Endodermal cell (in vitro differentiated cells): Measurements from ENCODE around the gene PASK. TPM values are rescaled to one million over a fixed set of nuclear protein-coding genes. Genes with fewer than 3 reads are reported as not detected.

Experiments used
- DNase-seq: peaks from one replicate; pipeline ENCODE4 v3.0.0-alpha.2; 2017
- H3K27ac ChIP-seq: 2 replicates; pipeline ENCODE4 v1.5.1; 2013; ENCODE audit warnings: mild to moderate bottlenecking, low read depth, low read length, moderate library complexity
- H3K27me3 ChIP-seq: 2 replicates; pipeline ENCODE4 v1.6.1; 2013; ENCODE audit warnings: mild to moderate bottlenecking, low read length, moderate library complexity; ENCODE audit not compliant: insufficient read depth, control insufficient read depth, poor library complexity, severe bottlenecking
- H3K36me3 ChIP-seq: 2 replicates; pipeline ENCODE4 v1.7.0; 2013; ENCODE audit warnings: mild to moderate bottlenecking, low read length, moderate library complexity; ENCODE audit not compliant: control insufficient read depth, insufficient read depth
- H3K4me1 ChIP-seq: one replicate; pipeline ENCODE4 v1.7.0; 2013; ENCODE audit warnings: low read length; ENCODE audit not compliant: control insufficient read depth, insufficient read depth
- H3K4me3 ChIP-seq: 2 replicates; pipeline ENCODE4 v1.5.1; 2013; ENCODE audit warnings: mild to moderate bottlenecking, low read length, moderate library complexity
- H3K9ac ChIP-seq: 2 replicates; pipeline ENCODE4 v1.6.1; 2013; ENCODE audit warnings: mild to moderate bottlenecking, low read length, moderate library complexity; ENCODE audit not compliant: poor library complexity, severe bottlenecking; ENCODE audit errors: extremely low read depth
- H3K9me3 ChIP-seq: 2 replicates; pipeline ENCODE4 v1.6.1; 2013; ENCODE audit warnings: mild to moderate bottlenecking, low read length, moderate library complexity; ENCODE audit not compliant: control insufficient read depth
- H3K27ac Mint-ChIP-seq: 2 replicates; pipeline ENCODE4 v1.8.0; 2020; ENCODE audit warnings: mixed read lengths
- H3K27me3 Mint-ChIP-seq: 2 replicates; pipeline ENCODE4 v1.8.0; 2021; ENCODE audit warnings: mild to moderate bottlenecking, mixed read lengths; ENCODE audit not compliant: insufficient read depth
- H3K36me3 Mint-ChIP-seq: 2 replicates; pipeline ENCODE4 v1.8.0; 2020; ENCODE audit warnings: low read depth, mixed read lengths
- H3K4me1 Mint-ChIP-seq: 2 replicates; pipeline ENCODE4 v1.8.0; 2020; ENCODE audit warnings: mixed read lengths
- H3K4me3 Mint-ChIP-seq: 2 replicates; pipeline ENCODE4 v1.8.0; 2020; ENCODE audit warnings: mild to moderate bottlenecking, moderate library complexity, mixed read lengths
- H3K9me3 Mint-ChIP-seq: 2 replicates; pipeline ENCODE4 v1.8.0; 2020; ENCODE audit warnings: mild to moderate bottlenecking, mixed read lengths
- WGBS, 2 experiments: methylation state at CpG; one replicate each; pipeline versions ENCODE4 v1.1.5 to v1.1.7; 2013; ENCODE audit warnings: missing lambda C conversion rate in 2 of 2, mixed read lengths in 1 of 2; ENCODE audit not compliant: insufficient coverage in 1 of 2, insufficient read length in 1 of 2; 5-methylcytosine and 5-hydroxymethylcytosine counted together
- total RNA-seq, 2 donors: library from RNA; stranded (reverse); fragmentation: NEBNext Ultra II Directional in 1 of 2; extraction: Animal tissue kit (Norgen Biotek cat#: 25700) in 1 of 2; gene quantifications; 2 replicates in 1 of 2; 3 replicates in 1 of 2; pipeline ENCODE4 v1.2.1, GENCODE V29; 2021
- TF ChIP-seq, protein P1 (sequence below): fragments of 200-600 bp; sonication (generic); conservative IDR thresholded peaks from 2 replicates; pipeline ENCODE4 v1.5.0; 2021; ENCODE audit warnings: antibody characterized with exemption, mild to moderate bottlenecking

PASK gene
- total RNA-seq, 2 donors from 2014 or later, result 76.5 to 94.5 TPM

DNA sequence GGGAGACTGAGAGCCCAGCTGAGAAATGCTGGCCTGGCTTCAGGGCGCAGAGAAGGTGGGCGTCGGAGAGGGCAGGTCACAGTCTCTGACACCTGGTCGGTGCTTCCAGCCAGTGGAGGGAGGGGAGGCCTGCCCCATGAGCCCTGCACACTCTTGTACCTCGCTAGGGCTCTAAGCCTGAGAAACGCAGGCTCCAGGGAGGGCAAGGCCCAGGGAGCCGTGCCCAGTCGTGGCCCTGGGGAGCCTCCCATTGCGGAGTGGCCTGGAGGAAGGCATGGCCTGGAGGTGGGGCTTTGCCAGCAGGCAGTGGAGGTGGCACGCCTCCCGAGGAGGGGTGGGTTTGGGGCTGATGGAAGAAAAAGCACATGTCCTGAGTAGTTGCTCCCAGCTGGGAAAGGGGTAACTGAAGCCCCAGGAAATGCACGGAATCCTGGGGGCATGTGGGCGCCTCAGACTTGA is 86.2 kb downstream of the PASK start:
- Histone ChIP-seq H3K4me3 (no peak overlapping the region), H3K9ac (no peak overlapping the region), H3K27ac (no peak overlapping the region), H3K36me3 (no peaks in the 10 kb centered on the region), H3K9me3 (no peaks in the 10 kb centered on the region), H3K27me3 (no peaks in the 10 kb centered on the region), H3K4me1 (no peaks in the 10 kb centered on the region)
- TF ChIP-seq, protein P1, sequence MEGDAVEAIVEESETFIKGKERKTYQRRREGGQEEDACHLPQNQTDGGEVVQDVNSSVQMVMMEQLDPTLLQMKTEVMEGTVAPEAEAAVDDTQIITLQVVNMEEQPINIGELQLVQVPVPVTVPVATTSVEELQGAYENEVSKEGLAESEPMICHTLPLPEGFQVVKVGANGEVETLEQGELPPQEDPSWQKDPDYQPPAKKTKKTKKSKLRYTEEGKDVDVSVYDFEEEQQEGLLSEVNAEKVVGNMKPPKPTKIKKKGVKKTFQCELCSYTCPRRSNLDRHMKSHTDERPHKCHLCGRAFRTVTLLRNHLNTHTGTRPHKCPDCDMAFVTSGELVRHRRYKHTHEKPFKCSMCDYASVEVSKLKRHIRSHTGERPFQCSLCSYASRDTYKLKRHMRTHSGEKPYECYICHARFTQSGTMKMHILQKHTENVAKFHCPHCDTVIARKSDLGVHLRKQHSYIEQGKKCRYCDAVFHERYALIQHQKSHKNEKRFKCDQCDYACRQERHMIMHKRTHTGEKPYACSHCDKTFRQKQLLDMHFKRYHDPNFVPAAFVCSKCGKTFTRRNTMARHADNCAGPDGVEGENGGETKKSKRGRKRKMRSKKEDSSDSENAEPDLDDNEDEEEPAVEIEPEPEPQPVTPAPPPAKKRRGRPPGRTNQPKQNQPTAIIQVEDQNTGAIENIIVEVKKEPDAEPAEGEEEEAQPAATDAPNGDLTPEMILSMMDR, result no peak
- no peak overlapping the region for H3K4me3 Mint-ChIP-seq
- peak; percentile 45 for DNase-seq
- H3K27me3 Mint-ChIP-seq, result peaks cover 4% of the 10 kb centered on the region
- 80 to 81% methylated on average over 11 to 13 of the region's 13 CpGs for WGBS, 2 experiments
- H3K36me3 Mint-ChIP-seq, result no peaks in the 10 kb centered on the region
- H3K27ac Mint-ChIP-seq, result no peak overlapping the region
- H3K4me1 Mint-ChIP-seq, result no peaks in the 10 kb centered on the region
- H3K9me3 Mint-ChIP-seq, result no peaks in the 10 kb centered on the region

DNA sequence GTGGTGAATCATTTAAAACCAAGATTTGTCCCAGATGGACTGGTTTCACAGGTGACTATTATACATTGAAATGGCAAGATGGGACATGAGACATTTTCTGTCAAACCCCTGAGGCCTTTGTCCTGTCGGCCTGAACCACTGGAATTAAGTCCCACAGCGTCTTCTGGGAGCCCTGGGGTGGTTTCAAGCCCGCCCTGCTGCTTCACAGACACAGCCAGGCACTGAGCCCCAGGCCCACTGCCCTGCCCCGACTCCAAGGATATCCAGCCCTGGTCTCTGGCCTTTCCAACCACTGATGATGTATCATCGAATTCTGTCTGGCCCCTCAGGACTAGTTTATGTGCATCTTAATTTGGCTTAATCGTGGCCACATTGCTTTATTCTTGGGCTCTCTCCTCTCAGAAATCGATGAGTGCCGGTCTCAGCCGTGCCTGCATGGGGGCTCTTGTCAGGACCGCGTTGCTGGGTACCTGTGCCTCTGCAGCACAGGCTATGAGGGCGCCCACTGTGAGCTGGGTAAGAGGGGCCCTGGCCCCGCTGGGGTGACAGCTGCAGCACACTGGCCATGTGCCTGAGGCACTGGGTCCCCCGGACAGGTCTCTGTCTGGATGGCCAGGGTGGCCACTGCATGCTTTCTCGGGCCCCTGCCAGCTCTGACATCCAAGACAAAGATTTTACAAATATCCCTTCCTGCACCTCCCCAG is 86.7 kb downstream of the PASK start:
- TF ChIP-seq, protein P1, result no peak
- Mint-ChIP-seq H3K4me3 (no peak overlapping the region), H3K9me3 (no peaks in the 10 kb centered on the region), H3K27me3 (peaks cover 4% of the 10 kb centered on the region), H3K27ac (no peak overlapping the region), H3K4me1 (no peaks in the 10 kb centered on the region), H3K36me3 (no peaks in the 10 kb centered on the region)
- 87 to 88% methylated on average over 11 to 15 of the region's 15 CpGs for WGBS, 2 experiments
- Histone ChIP-seq H3K27me3 (no peaks in the 10 kb centered on the region), H3K27ac (no peak overlapping the region), H3K4me3 (no peak overlapping the region), H3K36me3 (no peaks in the 10 kb centered on the region), H3K4me1 (no peaks in the 10 kb centered on the region), H3K9ac (no peak overlapping the region), H3K9me3 (no peaks in the 10 kb centered on the region)
- DNase-seq, result no peak

DNA sequence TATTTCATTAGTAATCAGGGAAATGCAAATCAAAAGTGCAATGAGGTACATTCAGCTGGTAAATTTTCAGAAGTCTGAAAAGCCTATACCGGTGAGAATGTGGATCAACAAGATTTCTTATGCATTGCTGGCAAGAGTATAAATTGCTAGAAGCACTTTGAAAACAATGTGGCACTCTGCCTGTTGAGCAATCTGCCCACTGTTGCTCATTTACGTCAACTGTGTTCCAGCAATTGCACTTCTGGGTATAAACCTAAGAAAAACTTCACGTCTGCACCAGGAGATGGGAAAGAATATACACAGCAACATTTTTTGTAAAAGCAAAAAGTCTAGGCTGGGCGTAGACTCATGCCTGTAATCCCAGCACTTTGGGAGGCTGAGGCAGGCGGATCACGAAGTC is 88.0 kb downstream of the PASK start:
- DNase-seq, result no peak
- TF ChIP-seq, protein P1, result no peak
- Mint-ChIP-seq H3K9me3 (no peaks in the 10 kb centered on the region), H3K4me3 (no peak overlapping the region), H3K4me1 (no peaks in the 10 kb centered on the region), H3K36me3 (no peaks in the 10 kb centered on the region), H3K27me3 (peaks cover 4% of the 10 kb centered on the region), H3K27ac (no peak overlapping the region)
- H3K4me1 ChIP-seq, result no peaks in the 10 kb centered on the region
- no peak overlapping the region for H3K4me3 ChIP-seq
- H3K36me3 ChIP-seq, result no peaks in the 10 kb centered on the region
- no peak overlapping the region for H3K27ac ChIP-seq
- no peaks in the 10 kb centered on the region for H3K9me3 ChIP-seq
- H3K9ac ChIP-seq, result no peak overlapping the region
- H3K27me3 ChIP-seq, result no peaks in the 10 kb centered on the region
- 93 to 95% methylated on average over 4 to 6 of the region's 6 CpGs for WGBS, 2 experiments

Other genes with a start within 250 kb of the PASK start
- not detected for gene CROCC2, start 243.1 kb downstream of the PASK start, total RNA-seq
- gene SNED1, start 150.9 kb downstream of the PASK start, total RNA-seq, result 1 to 10 TPM in 1 of 2 donors, under 1 TPM in 1; 0.66 to 4.5 TPM
- 10 to 100 TPM; 33.2 to 42.5 TPM for gene MTERF4, start 47.2 kb downstream of the PASK start, total RNA-seq
- gene PPP1R7, start 995 bp upstream of the PASK start, total RNA-seq, result 10 to 100 TPM; 48.5 to 52.7 TPM
- gene ANO7, start 39.2 kb upstream of the PASK start, total RNA-seq, result 1 to 10 TPM; 8.1 to 8.5 TPM
- 100 to 1,000 TPM; 344 to 374 TPM for gene HDLBP, start 166.2 kb upstream of the PASK start, total RNA-seq
- gene SEPTIN2, start 166.5 kb upstream of the PASK start, total RNA-seq, result 100 to 1,000 TPM; 365 to 380 TPM
- 10 to 100 TPM; 36.4 to 51.4 TPM for gene FARP2, start 206.8 kb upstream of the PASK start, total RNA-seq